HG02840 (cell line): ENCODE measurements around the gene IQCH.

Source experiments
- ATAC-seq: cut with Tn5 transposase; IDR thresholded peaks from one replicate; pipeline ENCODE4 v1.9.1; 2021; ENCODE audit warnings: mild to moderate bottlenecking, moderate library complexity, moderate number of reproducible peaks; ENCODE audit not compliant: unreplicated experiment, low FRiP score

Gene IQCH

DNA sequence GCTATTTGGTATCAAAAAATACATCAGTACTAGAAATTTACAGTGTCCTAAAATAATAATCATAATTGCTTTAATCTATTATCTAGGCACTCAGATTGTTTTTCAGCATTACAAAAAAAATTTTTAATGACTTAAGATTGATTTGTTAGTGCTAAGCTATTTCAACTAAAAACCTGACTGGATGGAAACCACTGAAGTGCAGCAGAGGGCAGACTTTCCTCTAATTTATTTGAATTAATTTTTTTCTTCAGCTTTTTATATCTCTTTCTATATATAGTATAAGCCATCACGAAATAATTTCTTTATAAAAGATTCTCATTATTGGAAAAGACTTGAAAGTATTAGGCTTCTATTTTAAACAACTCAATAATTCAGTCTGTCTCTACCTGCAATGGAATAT, 131.4 kb downstream of the IQCH start:
- no peak for ATAC-seq

DNA sequence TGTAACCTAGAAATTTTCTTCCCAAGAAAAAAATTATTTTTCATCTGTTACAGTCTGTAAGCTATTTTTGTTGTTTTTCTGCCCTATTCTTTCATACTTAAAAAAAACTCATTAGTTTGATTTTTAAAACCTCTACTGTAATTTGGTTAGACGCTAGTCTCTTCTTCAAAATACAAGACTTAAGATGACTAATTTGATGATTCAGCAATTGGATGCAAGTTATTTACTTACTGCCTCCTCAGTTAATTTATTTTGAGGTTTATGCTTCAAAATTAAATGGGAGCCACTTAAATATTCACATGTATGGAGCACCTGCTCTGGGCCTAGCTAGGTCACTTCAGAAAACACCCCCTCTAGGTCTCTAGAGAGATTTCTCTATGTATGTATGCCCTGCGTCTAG, 132.4 kb downstream of the IQCH start:
- ATAC-seq, result no peak

DNA sequence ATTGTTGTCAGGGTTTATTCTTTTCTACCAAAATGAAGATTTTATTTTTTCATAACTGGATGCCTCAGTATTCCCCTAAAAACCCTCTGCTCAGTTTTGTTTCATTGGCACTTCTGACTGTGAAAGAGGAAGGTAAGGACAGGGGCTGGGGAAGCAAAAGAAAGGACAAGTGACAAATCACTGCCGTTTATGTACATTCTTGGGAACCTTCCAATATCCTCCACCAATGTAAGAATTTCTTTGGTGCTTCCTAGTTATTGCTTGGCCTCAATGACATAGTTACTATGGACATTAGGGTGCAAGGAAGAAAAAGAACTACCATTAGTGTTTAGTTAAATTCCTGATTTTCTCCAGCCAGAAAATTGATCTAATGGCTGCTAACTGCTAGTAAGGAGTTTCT, 135.4 kb downstream of the IQCH start:
- ATAC-seq, result no peak

GRCh38 chr15:67394873-67395639, 140.5 kb downstream of the IQCH start:
- ATAC-seq, result no peak

GRCh38 chr15:67396114-67396513, 141.5 kb downstream of the IQCH start:
- ATAC-seq, result no peak

DNA sequence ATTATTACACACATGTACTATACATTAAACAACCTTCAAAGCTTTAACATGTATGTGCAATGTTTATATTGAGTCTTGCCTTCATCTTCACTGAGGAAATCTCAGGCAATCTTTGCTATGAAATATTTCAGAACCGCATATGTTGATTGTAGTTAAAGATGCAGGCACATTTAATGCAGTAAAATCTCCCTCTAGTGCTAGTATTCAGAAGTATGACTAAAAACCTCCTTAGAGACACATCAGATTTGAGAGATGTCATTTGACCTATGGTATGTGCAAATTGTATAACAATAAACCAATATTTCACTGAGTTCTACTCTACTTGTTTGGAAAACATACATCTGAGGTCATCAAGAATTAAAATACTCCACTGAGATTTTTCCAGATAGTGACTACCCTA, 142.6 kb downstream of the IQCH start:
- no peak for ATAC-seq

- ATAC-seq, result no peak
Measured at GRCh38 chr15:67399925-67400324, 145.3 kb downstream of the IQCH start.

- ATAC-seq, result no peak
Measured at GRCh38 chr15:67400890-67401289, 146.3 kb downstream of the IQCH start.

- ATAC-seq, result no peak
Measured at GRCh38 chr15:67401336-67401735, 146.8 kb downstream of the IQCH start.

DNA sequence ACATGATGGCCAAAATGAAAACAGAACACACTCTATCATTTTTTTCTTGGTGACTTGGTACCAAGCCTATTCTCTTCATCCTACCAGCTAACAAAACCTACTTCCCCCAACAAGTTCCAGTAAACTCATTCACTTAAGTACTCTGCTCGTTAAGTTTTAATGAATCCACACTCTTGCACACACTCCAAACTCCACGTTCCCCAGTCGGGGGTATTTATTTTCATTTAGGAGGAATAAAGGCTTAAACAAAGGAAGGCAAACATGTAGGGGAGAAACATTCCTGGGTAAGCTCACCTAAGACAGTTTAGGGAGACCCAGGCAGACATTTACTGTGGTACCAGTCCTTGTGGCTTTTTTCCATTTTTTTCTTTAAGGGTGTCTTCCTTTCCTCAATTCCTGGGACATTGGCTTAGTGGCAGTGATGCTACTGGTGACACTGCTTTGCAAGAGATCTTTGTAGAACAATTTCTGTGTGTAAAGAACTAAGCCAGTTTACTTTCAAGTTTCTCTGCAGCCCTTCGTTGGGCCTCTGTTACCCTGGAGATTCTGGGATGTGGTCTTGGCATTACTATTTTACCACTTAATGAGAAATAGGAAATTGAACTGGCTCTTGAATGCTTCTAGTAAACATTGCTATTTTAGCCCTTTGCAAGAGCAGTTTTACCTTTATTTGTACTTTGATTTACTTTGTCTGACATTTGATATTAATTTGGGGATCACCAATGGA, 149.0 kb downstream of the IQCH start:
- ATAC-seq, result no peak

- ATAC-seq, result no peak
Measured at GRCh38 chr15:67405208-67406191, 150.9 kb downstream of the IQCH start.

- ATAC-seq, result no peak
Measured at GRCh38 chr15:67406257-67406861, 151.8 kb downstream of the IQCH start.

GRCh38 chr15:67407786-67408185, 153.2 kb downstream of the IQCH start:
- ATAC-seq, result no peak

DNA sequence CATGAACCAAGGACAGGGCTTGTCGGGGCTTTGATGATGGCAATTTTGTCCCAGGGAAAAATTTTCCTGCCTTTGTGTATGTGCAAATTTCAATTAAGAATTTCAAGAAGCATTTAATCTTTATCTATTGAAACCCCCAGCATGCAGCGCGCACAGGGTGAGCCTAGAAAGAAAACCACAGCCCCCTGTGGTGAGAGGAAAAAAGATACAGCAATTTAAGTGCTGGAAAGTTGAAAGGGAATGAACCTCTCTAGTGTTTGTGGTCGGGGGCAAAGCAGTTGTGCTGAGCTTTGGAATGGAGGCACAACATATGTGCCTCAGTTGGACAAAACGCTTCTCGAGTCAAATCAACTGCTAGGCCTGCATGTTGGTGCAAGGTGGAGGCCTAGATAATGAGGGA, 154.6 kb downstream of the IQCH start:
- ATAC-seq, result no peak

DNA sequence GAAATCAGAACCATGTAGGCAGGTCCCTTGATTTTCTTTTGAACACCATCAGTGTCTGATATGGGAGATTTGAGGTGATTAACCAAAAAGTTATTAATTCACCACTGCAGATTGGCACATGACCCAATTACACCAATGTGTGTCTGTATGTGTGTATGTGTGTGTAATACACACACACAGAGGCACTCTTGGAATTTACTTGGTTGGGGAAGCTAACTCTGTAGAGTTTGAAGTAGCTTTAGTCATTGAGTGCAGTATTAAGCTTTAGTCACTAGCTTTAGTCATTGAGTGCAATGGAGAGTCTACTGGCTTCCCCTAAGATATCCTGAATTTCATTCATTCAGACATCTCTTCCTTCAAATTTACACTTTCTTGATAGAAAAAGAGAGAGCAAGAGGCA, 156.9 kb downstream of the IQCH start:
- no peak for ATAC-seq

DNA sequence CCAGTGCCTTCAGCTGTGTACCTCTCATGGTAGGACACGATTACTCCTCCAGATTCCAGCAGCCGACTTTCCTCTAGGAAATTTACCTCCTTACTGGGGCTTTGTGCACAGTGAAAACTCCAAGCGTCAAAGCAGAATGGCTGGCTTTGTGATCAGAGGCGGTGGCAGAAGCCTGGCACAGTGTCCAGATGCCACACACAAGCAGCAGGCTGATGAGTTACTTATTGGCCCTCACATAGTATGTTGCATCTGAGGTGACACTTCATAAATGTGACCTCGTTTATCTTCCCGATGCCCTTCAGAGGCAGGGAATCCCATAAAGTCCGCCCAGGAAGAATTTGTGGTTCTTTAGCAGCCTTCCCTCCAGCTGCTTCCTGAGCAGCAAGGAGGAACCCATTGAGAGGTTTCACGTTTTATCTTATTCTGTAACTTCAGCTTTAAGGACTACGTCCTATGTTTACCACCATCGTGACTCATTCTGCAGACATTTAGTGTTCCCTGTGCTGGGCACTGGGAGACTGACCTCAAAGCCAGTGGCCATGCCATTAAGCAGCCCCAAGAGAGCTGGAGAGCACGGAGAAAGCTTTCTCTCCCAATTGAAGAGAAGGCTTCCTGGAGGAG, 159.3 kb downstream of the IQCH start:
- no peak for ATAC-seq

DNA sequence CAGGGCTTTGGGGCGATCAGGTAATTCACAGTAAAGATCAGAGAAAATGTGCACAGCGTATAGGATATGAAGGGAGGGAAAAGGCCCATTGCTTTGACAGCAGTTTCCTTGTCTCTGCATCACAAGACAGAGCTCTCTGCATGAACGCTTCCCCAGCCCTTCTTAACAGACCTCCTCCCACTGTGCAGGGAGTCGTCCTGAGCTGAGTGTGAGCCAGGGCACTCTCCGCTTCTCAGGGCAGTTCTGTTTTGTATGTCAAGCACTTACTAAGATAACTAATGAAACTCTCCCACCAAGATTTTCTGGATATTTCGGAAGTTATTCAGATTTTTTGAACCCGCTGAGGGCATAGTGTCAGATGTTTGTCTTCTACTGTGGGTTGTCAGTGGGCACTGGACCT, 160.6 kb downstream of the IQCH start:
- ATAC-seq, result no peak

- no peak for ATAC-seq
Measured at GRCh38 chr15:67416891-67417290, 162.3 kb downstream of the IQCH start.

DNA sequence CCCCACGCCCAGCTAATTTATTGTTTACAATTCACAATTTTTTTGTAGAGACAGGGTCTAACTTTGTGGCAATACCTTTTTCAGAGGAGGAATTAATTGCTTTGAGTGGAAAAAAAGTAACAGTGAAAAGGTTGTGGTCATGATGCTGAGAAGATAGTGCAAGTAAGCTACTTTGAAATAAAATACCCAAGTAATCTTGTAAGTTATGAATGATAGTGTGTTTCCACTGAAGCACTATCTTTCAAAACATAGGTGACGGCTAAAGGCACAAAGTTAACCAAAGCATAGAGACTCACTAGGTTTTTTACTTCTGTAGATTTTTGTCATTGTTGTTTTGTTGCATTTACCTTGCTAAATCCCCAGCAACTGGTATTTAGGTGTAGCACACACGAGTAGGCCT, 165.1 kb downstream of the IQCH start:
- no peak for ATAC-seq

DNA sequence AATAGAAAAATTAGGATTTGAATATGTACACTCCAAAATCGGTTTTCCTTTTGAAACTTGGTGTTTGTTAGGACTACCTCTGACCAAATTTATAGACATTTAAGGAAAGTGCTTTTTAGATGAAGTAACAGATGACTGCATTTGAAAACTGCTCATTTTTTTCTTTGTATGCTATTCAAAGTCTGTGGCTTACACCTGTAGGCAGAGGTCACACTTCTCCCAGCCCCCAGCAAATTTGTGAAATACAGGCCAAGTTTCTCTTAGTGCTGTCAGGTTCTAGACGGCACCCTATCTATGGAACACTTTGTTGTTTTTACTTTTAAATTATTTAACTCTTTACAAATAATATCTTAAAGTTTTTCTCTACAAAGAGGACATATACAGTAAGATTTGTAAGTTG, 165.6 kb downstream of the IQCH start:
- ATAC-seq, result no peak
